ENCODE results near the gene HEPH. TPM values are rescaled to one million over a fixed set of nuclear protein-coding genes. Genes with fewer than 3 reads are reported as not detected.
"Not testable (repeated sequence)": the region's sequence is repeated elsewhere in the genome, so short reads cannot be mapped to it uniquely, and the experiment has no call there.

The HEPH gene
- polyA plus RNA-seq, 1 donor from 2014 or later: 11.6 TPM

GRCh38 chrX:66232296-66232695 lies 68.2 kb downstream of the HEPH start:
- Histone ChIP-seq H3K9ac (ENCODE audit: low read length) (no peak overlapping the region), H3K27ac (ENCODE audit: low read length) (no peak overlapping the region), H3K4me3 (ENCODE audit: low read length) (no peak overlapping the region), H3K79me2 (replicated peaks; ENCODE audit: insufficient read depth, low read length) (no peaks in the 10 kb centered on the region), H3F3A (ENCODE audit: insufficient read depth, low read length, poor library complexity, severe bottlenecking) (no peaks in the 10 kb centered on the region), H3K9me2 (ENCODE audit: insufficient read depth, low read length) (no peaks in the 10 kb centered on the region), H3K9me3 (ENCODE audit: low read length) (no peaks in the 10 kb centered on the region), H4K20me1 (ENCODE audit: insufficient read depth) (no peaks in the 10 kb centered on the region), H3K4me2 (ENCODE audit: low read length) (no peak overlapping the region), H2AFZ (ENCODE audit: low read depth, low read length) (no peak overlapping the region), H3K27me3 (ENCODE audit: insufficient read depth, low read depth, low read length) (no peaks in the 10 kb centered on the region), H3K36me3 (ENCODE audit: insufficient read depth, low read length) (no peaks in the 10 kb centered on the region)
- TF ChIP-seq MXI1 (conservative IDR thresholded peaks at IDR 0.05; ENCODE audit: poor library complexity, severe bottlenecking) (no peak), EP300 (conservative IDR thresholded peaks at IDR 0.05; ENCODE audit: poor library complexity, severe bottlenecking) (no peak), TAF1 (IDR thresholded peaks at IDR 0.05; ENCODE audit: low read depth) (no peak), CTCF (IDR thresholded peaks at IDR 0.05; ENCODE audit: poor library complexity, severe bottlenecking) (no peak)

- no peaks in the 10 kb centered on the region for H3F3A ChIP-seq (ENCODE audit: insufficient read depth, low read length, poor library complexity, severe bottlenecking)
- H3K4me2 ChIP-seq (ENCODE audit: low read length): no peak overlapping the region
- no peak overlapping the region for H3K27ac ChIP-seq (ENCODE audit: low read length)
- no peak overlapping the region for H3K4me3 ChIP-seq (ENCODE audit: low read length)
- H3K36me3 ChIP-seq (ENCODE audit: insufficient read depth, low read length): no peaks in the 10 kb centered on the region
- TF ChIP-seq TAF1 (IDR thresholded peaks at IDR 0.05; ENCODE audit: low read depth) (no peak), MXI1 (conservative IDR thresholded peaks at IDR 0.05; ENCODE audit: poor library complexity, severe bottlenecking) (no peak), EZH2 (IDR thresholded peaks at IDR 0.05; ENCODE audit: borderline replicate concordance, insufficient read depth, low read length, poor library complexity, severe bottlenecking) (no peak), POLR2AphosphoS5 (IDR thresholded peaks at IDR 0.05) (peak; percentile 41), EP300 (conservative IDR thresholded peaks at IDR 0.05; ENCODE audit: poor library complexity, severe bottlenecking) (peak; percentile 71), RAD21 (conservative IDR thresholded peaks at IDR 0.05) (no peak), CTCF (IDR thresholded peaks at IDR 0.05; ENCODE audit: poor library complexity, severe bottlenecking) (no peak)
- no peaks in the 10 kb centered on the region for H3K27me3 ChIP-seq (ENCODE audit: insufficient read depth, low read depth, low read length)
- H3K79me2 ChIP-seq (replicated peaks; ENCODE audit: insufficient read depth, low read length): no peaks in the 10 kb centered on the region
- no peak overlapping the region for H3K9ac ChIP-seq (ENCODE audit: low read length)
- H3K9me3 ChIP-seq (ENCODE audit: low read length): no peaks in the 10 kb centered on the region
- no peaks in the 10 kb centered on the region for H4K20me1 ChIP-seq (ENCODE audit: insufficient read depth)
- H3K9me2 ChIP-seq (ENCODE audit: insufficient read depth, low read length): no peaks in the 10 kb centered on the region
- H2AFZ ChIP-seq (ENCODE audit: low read depth, low read length): no peak overlapping the region
Measured at GRCh38 chrX:66233209-66233608, 69.2 kb downstream of the HEPH start.

- H3K9ac ChIP-seq (ENCODE audit: low read length); H4K20me1 ChIP-seq (ENCODE audit: insufficient read depth); H3K36me3 ChIP-seq (ENCODE audit: insufficient read depth, low read length); H3K9me3 ChIP-seq (ENCODE audit: low read length); H3F3A ChIP-seq (ENCODE audit: insufficient read depth, low read length, poor library complexity, severe bottlenecking); H2AFZ ChIP-seq (ENCODE audit: low read depth, low read length); H3K4me2 ChIP-seq (ENCODE audit: low read length); H3K27me3 ChIP-seq (ENCODE audit: insufficient read depth, low read depth, low read length); H3K27ac ChIP-seq (ENCODE audit: low read length); H3K4me3 ChIP-seq (ENCODE audit: low read length); H3K79me2 ChIP-seq (replicated peaks; ENCODE audit: insufficient read depth, low read length); H3K9me2 ChIP-seq (ENCODE audit: insufficient read depth, low read length): not testable (repeated sequence)
Measured at GRCh38 chrX:66233904-66234303, 69.9 kb downstream of the HEPH start.
